GM19455 (cell line): ENCODE data around the gene LYPD8.

Experiments used
- ATAC-seq: cut with Tn5 transposase; IDR thresholded peaks from one replicate; pipeline ENCODE4 v1.9.1; 2021; ENCODE audit not compliant: unreplicated experiment

The LYPD8 gene

DNA sequence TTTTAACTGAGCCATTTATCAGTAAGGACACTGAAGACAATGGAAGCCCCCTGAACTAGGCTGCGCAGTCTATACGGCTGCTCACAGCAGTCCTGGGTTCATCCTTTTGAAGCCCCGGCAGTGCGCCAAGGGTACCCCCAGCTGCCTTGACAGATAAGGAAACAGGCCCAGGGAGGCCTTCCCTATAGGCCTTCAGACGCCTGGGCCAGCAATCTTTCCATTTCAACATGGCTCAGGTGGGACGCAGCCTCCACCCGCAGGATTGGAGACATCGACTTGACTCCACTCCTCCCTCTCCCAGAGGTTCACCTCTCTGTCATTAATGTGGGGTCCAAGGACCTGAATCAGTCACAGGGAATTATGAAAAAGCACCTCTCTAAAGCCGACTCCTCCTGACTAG is 2.8 kb upstream of the LYPD8 start:
- ATAC-seq, result no peak

DNA sequence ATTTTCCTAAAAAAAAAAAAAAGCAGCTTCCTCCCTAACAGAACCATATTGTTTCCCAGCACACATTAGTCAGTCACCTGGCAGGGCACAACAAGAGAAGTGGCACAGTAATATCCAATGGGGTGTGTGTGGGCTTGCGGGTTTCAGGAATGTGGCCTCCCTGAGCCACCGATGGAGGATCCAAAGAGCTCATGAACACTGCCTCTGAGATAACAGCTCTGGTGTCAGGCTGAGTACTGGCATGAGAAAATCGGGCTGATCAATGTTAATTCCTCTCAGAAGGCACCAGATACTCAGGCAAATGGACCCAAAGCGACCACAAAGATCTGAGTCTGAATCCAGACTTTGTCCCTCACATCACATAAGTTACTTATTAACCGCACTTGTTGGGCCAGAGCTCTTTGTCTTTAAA is 2.2 kb upstream of the LYPD8 start:
- ATAC-seq, result no peak

DNA sequence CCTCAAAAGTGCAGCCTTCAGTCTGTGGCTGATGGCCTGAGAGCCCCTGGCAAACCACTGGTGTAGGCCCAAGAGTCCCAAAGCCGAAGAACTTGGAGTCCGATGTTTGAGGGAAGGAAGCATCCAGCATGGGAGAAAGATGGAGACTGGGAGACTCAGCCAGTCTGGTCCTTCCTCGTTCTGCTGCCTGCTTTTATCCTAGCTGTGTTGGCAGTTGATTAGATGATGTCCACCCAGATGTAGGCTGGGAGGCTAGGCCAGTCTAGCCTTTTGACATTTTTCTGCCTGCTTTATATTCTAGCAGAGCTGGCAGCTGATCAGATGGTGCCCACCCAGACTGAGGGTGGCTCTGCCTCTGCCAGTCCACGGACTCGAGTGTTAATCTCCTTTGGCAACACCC is 1.1 kb upstream of the LYPD8 start:
- no peak for ATAC-seq

DNA sequence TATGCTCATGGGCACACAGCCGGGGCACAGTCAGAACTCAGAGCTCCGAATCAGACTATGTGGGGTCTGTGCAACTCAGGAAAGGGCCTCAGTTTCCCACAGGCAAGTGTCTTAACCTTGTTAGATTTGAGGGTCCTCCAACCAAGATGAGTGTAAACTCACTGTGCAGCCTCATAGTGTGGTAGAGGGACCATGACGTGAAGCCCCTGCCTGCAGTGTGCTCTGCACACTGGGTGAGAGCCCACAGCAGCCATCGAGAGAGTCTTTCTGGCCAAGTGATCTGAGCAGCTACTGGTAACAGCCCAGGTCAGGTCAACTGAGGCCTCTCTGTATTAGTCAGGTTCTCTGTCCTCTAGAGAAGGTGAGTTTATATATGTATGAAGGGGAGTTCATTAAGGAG is 592 bp upstream of the LYPD8 start:
- no peak for ATAC-seq

DNA sequence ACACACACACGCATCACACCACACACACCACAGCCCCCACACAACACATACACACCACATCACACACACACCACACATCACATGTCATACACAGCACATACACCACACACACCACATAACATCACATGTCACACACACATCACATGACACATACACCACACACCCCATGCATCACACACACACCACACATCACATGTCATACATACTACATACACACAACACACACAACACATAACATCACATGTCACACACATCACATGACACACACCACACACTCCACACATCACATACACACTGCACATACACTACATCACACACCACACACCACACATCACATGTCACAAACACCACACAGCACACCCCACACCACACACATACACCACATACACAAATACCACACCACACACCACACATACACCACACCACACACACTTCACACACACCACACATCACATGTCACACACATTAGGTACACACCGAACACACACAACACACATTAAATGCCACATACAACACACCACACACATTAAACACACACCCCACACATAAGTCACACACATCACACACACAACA is 1.8 kb downstream of the LYPD8 start:
- no peak for ATAC-seq

DNA sequence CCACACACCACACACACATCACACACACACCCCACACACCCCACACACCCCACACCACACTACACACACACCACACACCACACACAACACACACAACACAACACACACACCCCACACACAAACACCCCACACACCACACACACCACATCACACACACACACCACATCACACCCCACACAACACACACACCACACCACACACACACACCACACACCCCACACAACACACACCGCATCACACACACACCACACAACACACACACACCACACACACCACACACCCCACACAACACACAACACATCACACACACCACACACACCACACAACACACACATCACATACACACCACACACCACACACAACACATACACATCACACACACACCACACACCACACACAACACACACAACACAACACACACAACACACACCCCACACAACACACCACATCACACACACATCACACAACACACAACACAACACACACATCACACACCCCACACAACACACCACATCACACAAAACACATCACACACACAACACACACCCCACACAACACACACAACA is 2.4 kb downstream of the LYPD8 start:
- no peak for ATAC-seq

DNA sequence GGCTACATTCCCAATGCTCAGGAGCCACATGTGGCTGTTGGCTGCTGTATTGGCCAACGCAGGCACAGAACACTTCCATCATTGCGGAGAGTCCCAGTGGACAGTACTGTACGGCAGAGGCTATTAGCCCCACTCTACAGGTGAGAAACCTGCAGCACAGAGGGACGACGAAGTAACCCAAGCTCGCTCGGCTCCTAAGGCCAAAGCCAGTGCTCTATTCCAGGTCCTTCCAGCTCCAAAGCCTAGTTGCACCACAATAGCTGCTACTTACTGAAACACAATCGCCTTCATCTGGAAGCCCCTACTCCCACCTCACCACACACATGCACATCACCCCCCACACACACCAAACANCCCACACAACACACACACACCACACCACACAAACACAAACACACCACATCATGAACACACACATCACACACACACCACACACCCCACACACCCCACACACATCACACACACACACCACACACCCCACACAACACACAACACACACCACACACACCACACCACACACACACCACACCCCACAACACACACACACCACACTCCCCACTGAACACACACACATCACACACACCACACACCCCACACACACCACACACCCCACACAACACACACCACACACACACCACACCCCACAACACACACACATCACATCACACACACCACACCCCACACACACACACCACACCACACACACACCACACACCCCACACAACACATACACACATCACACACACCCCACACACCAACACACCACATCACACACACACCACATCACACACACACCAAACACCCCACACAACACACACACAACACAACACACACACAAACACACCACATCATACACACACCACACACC is 3.2 kb downstream of the LYPD8 start:
- no peak for ATAC-seq

DNA sequence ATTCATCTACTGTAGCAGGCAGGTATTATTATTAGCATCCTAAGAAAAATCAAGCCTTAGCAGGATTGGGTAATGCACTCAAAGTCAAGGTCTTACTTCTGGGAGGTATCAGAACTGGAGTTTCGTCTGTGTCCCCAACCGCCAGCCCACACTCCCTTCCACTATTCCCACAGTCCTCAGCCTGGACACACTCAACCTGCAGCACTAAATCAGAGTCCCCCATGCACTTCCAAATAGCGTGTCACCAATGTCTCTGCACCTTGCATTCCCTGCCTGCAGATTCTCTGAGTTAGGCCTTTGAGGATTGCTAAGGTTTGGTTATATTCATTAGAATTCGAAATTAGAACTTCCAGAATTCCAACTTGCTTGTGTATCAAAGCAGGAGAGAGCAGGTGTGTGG is 3.9 kb downstream of the LYPD8 start:
- no peak for ATAC-seq

DNA sequence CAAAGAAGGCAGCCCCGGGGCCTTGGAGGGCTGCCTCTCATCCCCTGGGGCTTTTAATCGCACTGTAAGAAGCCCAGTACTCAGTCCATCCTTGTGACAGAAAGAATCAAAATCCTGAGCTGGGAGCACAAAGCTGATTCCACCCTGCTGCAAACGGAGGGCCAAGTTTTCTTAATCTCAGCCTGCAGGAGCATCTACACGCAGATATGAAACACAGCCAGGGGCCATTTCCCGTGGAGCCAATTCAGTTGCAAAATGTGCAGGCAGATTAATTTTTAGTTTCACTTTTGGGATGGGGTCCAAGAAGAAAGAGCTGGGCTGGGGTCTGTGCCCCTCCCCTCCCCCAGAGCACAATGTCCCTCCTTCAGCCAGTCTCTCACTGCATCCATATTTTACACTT is 4.4 kb downstream of the LYPD8 start:
- no peak for ATAC-seq

DNA sequence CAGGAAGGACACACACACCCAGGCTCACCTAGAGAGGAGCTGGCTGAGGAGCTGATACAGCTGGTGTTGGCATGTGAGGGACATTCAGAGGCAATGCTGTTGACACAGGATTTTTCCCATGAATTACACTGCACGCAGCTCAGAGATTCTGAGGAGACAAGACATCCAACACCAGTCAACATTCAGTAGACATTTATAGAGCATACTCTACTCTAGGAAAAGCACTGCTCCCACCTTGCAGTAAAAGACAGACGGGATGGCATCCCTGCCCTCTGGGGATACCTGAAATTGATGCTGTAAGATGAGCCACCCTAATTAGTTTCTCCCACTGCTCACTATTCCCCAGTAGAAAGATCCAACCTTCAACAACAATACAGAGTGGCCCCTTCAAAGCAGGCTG is 5.1 kb downstream of the LYPD8 start:
- ATAC-seq, result no peak

DNA sequence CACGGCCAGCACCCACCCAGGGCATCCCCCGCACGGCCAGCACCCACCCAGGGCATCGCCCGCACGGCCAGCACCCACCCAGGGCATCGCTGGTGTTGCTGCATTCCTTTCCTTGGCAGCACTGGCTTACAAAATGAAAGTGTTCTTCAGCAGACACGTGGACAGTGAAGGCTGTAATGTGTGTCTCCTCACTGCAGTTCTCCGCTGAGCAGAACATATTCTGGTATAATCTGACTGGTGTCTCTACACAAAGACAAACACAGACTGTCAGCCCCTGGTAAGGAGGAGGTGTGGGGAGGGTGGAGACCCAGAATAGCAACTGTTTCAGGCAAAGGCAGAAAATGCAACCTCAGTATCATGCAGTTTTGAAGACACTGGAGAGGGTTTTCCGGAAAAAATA is 7.3 kb downstream of the LYPD8 start:
- ATAC-seq, result no peak

DNA sequence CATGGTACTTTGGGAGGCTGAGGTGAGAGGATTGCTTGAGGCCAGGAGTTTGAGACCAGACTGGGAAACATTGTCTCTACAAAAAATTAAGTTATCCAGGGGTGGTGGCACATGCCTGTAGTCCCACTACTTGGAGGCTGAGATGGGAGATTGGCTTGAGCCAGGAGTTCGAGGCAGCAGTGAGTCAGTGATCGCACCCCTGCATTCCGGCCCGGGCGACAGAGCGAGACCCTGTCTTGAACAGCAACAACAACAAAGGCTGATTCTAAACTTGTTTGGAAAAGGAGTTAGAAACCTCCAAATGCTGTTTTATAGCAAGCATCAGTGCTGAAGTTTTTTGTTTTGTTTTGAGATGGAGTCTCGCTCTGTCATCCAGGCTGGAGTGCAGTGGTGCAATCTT is 14.7 kb downstream of the LYPD8 start:
- ATAC-seq, result no peak

DNA sequence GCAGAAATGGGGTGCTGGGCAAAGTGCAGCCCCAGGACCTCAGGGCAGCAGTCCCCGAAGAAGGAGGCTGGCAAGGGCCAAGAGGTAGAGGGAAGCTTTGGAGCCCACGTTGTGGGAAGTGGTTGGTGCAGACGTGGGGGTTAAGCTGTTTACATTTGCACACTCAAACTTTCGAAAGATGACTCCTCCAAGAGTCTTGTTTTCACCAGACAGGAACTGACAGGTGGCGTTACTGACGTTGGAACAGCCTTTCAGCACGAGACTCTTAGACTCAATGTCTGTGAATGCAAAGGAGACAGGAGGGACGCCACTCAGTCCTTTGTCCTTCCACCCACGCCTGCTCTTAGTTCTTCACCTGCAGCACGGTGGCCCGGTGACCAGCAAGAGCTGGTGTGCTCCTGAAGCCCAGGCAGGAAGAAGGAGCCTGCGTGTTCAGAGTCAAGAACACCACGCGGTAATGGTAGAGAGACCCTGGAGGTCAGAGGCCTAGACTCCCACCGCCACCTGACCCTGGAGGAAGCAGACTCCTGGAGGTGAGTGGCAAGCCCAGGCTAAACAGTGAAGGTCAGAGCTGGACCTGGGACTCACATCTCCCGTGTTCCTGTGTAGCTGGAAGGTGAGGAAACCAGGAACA is 15.9 kb downstream of the LYPD8 start:
- ATAC-seq, result no peak

DNA sequence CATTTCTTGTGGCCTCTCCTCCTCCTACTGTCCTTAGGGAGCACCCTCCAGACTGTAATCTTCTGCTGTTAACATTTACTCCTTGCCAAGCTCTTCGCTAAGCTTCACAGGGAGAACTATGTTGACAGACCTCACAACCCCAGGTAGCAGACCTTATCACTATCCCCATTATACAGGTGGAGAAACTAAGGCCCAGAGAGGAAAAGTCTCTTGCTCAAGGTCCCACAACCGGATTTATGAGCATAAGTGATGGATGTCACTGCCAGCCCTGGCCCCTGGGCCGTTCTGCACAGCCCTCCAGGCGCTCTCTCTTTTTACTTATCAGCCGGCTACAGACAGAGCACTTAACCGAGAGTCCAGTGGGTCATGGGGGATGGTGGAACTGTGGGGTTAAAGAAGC is 18.1 kb downstream of the LYPD8 start:
- ATAC-seq, result no peak

DNA sequence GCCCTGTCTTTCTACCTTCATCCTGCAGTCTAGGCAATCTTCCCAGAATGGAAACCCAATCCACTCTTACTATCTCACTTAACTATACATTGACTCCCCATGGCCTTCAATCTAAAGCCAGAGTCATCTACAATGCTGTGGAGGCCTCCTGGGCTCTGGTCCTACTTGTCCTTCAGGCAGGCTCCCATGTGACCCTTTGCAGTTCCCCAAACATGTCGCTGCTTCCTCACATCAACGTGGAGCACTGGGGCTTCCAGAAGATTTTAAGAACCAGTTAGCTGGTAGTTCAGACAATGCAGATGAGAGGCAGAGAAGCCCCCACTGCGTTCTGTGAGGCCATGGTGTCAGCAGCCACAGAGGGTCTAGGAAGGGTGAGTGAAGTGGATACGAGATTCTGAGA is 18.6 kb downstream of the LYPD8 start:
- ATAC-seq, result no peak

DNA sequence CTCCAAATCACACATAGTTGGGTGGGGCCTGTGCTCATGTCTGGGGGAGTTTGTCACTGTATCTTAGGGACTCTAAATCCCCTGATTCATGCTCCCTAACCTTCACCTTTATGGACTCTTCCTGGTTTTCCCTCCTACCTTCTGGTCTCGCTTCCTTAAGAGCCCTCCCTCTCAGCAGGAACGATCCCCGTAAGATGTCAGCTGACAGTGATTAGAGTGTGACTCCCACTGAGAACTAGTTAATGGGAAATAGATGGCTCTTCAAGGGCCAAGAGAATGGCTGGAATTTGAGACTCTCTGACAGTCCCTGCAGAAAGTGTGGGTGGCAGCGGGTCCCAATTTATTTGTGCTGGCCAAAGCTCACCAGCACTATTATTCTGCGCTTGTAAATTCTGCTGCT is 22.0 kb downstream of the LYPD8 start:
- ATAC-seq, result no peak

DNA sequence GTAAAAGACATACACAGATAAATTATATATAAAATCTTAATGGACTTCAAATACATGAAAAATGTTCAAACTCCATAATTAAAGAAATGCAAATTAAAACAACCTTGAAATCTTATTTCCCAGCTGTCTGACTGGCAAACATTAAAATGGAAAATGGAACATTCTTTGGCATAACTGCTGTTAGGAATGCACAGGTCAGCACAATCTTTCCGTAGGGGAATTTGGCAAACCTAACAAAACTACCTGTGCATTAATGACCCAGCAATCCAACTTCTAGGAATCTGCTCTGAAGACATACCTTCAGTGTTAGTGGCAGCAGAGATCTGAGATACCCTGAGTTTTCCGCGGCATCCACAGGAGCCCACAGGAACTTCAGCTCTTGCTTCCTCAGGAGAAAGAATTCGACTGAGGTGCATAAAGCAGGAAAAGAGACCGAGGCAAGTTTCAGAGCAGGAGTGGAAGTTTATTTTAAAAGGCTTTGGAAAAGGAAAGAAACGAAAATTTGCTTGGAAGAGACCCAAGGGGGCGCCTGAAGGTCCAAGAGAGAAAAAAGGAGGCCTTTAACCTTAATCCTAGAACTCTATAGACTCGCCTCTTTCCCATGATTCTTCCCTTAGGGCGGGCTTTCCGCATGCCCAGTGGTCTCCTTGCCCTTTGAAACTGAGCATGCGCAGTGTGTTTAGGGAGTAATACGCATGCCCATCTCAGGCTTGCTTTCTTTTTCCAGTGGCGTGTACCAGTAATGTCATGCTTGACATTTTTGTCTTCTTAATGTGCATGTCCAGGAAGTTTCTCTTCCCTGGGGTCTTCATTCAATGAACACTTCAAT is 24.8 kb downstream of the LYPD8 start:
- ATAC-seq, result no peak

DNA sequence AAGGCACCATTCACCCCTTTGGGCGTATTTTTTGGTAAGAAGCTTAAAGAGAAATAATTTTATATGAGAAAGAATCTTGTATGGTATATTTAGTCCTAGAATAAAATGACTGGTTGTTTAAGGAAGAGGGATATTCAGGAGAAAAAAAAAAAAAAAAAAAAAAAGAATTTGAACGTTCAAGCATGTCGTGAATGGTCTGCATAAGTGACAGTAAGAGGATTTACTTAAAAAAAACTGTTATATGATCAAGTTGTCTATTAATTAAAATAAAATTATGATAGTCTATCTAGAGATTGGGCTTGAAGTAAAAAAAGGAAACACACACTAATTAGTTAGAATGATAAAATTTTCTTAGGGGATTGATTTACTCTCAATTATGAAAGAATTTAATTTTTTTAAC is 41.3 kb downstream of the LYPD8 start:
- ATAC-seq, result no peak

DNA sequence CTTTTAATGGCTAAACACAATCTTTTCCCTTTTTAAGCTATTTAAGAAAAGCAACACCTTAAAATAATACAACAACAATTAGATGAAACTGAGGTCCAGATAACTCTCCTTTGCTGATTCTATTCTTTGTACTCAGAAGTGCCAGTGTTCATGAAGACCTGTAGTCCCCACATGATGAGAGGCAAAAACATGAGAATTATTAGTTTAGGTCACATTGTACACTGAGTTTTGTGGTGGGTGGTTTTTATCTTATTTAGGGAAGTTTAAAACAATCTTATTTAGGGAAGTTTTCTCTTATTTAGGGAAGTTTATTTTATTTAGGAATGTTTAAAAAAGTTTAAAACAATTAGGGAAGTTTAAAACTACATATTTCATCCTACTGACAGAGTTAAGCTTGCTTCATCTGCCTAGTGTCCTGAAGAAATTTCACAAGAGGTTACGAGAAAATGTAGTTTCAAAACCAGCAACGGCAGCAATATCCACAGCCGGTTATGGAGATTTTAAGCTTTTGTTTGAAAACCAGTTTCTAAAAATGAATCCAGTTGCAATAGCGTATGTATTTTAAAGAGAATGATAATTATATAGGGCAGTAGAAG is 45.2 kb downstream of the LYPD8 start:
- no peak for ATAC-seq

DNA sequence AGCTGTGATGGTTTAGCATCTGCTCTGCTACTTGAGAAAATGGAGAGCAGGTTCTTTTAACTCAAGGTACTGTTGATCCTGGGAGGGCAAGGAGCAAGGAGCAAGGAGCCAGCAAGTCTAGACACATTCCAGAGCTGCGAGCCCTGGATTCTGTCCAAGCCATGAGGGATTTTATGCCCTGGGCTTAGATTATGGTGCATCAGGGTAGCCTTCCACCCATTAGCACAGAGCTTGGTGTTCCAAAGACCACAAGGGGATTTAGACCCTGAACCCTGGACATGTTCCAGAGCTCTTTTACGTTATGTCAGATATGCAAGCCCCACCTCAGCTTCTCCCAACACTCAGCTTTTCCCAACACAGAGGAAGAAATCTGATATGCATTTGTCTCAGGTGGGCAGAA is 51.0 kb downstream of the LYPD8 start:
- ATAC-seq, result no peak

DNA sequence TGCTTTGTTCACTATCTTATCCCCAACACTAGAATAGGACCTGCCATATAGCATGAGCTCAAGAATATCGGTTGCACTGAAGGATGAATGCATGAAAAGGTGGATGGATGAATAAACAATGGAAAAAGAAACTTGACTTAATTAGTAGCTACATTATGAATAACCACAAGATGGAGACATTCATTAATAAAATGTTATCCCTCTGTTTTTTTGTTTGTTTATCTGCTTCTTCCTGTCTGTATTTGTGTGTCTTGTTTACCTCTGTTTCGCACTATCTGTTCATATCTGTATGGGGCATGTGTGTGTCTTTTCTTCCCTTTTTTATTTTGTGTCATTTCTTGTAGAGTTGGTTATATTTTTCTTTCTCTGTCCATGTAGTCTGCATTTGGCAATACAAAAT is 51.9 kb downstream of the LYPD8 start:
- ATAC-seq, result no peak
